Keratinocyte (primary cell): Measurements from ENCODE around the gene CBY2. TPM values are rescaled to one million over a fixed set of nuclear protein-coding genes. Genes with fewer than 3 reads are reported as not detected.

Source experiments
- DNase-seq: peaks from one replicate; pipeline ENCODE4 v3.0.0-alpha.2; 2011; ENCODE audit warnings: low read depth, missing footprints, low spot score
- FAIRE-seq: peaks from 2 replicates; lab custom pipeline; 2011; peaks lifted over from hg19 to GRCh38; lab: Jason Lieb, UNC
- H2AFZ ChIP-seq: 2 replicates; pipeline ENCODE4 v1.6.0; 2012; ENCODE audit warnings: low read length, control low read depth, inconsistent platforms; ENCODE audit not compliant: control insufficient read depth
- H3K27ac ChIP-seq: 2 replicates; pipeline ENCODE4 v1.5.1; 2011; ENCODE audit warnings: low read length; ENCODE audit not compliant: control insufficient read depth, insufficient read depth
- H3K27me3 ChIP-seq: 3 replicates; pipeline ENCODE4 v1.6.0; 2011; ENCODE audit warnings: low read length; ENCODE audit not compliant: control insufficient read depth, insufficient read depth; ENCODE audit errors: extremely low read depth
- H3K36me3 ChIP-seq, 2 experiments: 2 replicates in 1 of 2; 3 replicates in 1 of 2; pipeline ENCODE4 v1.5.1; 2011; ENCODE audit warnings: low read length in 2 of 2, mild to moderate bottlenecking in 1 of 2; ENCODE audit not compliant: control insufficient read depth in 2 of 2, insufficient read depth in 2 of 2; ENCODE audit errors: extremely low read depth in 1 of 2
- H3K4me1 ChIP-seq: 3 replicates; pipeline ENCODE4 v1.5.1; 2011; ENCODE audit warnings: low read length; ENCODE audit not compliant: control insufficient read depth, insufficient read depth; ENCODE audit errors: extremely low read depth
- H3K4me2 ChIP-seq: 3 replicates; pipeline ENCODE4 v1.6.0; 2011; ENCODE audit warnings: low read depth, low read length; ENCODE audit not compliant: control insufficient read depth, insufficient read depth; ENCODE audit errors: extremely low read depth
- H3K4me3 ChIP-seq, 3 experiments: fragments of 200-600 bp in 1 of 3; sonication (generic) in 1 of 3; 2 replicates in 2 of 3; 3 replicates in 1 of 3; pipeline ENCODE4 v1.5.1; 2011 to 2016; ENCODE audit warnings: low read length in 3 of 3, mild to moderate bottlenecking in 3 of 3, control low read depth in 2 of 3, inconsistent platforms in 1 of 3, low read depth in 1 of 3, mixed read lengths in 1 of 3, mixed run types in 1 of 3, moderate library complexity in 1 of 3; ENCODE audit not compliant: control insufficient read depth in 2 of 3, insufficient read depth in 2 of 3; ENCODE audit errors: extremely low read depth in 1 of 3
- H3K79me2 ChIP-seq: 2 replicates; pipeline ENCODE4 v1.6.0; 2012; ENCODE audit warnings: low read length; ENCODE audit not compliant: control insufficient read depth, insufficient read depth
- H3K9ac ChIP-seq: 3 replicates; pipeline ENCODE4 v1.6.0; 2011; ENCODE audit warnings: low read length; ENCODE audit not compliant: control insufficient read depth, insufficient read depth; ENCODE audit errors: extremely low read depth
- H3K9me1 ChIP-seq: 3 replicates; pipeline ENCODE4 v1.6.0; 2011; ENCODE audit warnings: low read length; ENCODE audit not compliant: control insufficient read depth, insufficient read depth; ENCODE audit errors: extremely low read depth
- H3K9me3 ChIP-seq: 2 replicates; pipeline ENCODE4 v1.5.1; 2012; ENCODE audit warnings: low read depth, low read length; ENCODE audit not compliant: control insufficient read depth
- H4K20me1 ChIP-seq: 3 replicates; pipeline ENCODE4 v1.6.0; 2011; ENCODE audit warnings: low read length; ENCODE audit not compliant: control insufficient read depth, insufficient read depth; ENCODE audit errors: extremely low read depth
- CTCF ChIP-seq, 3 experiments: IDR thresholded peaks in 1 of 3; conservative IDR thresholded peaks in 1 of 3; optimal IDR thresholded peaks in 1 of 3; 2 replicates in 2 of 3; 3 replicates in 1 of 3; pipeline versions ENCODE3 to v1.5.1; 2011; ENCODE audit warnings: low read length in 3 of 3, mild to moderate bottlenecking in 3 of 3, moderate library complexity in 2 of 3, control low read depth in 1 of 3, inconsistent platforms in 1 of 3; ENCODE audit not compliant: insufficient read depth in 2 of 3; ENCODE audit errors: extremely low read depth in 1 of 3
- EZH2 ChIP-seq: IDR thresholded peaks from one replicate; pipeline ENCODE4 v1.6.1; 2012; ENCODE audit warnings: inconsistent platforms, mild to moderate bottlenecking, low read length, moderate library complexity
- dilution Hi-C: fragments of 300-500 bp; cut with MboI; formaldehyde crosslinking; loops from one replicate; pipeline ENCODE4 v1.7.0; 2020; ENCODE audit warnings: low sequenced_read_pairs; ENCODE audit not compliant: extremely low pct_ligation_motif_present
- polyA plus RNA-seq, 5 experiments: library from polyadenylated mRNA; depleted of rRNA in 3 of 5; stranded (reverse) in 3 of 5; stranded (forward) in 1 of 5; unstranded in 1 of 5; fragments of >200 nt; gene quantifications; 1 replicate in 1 of 5; 2 replicates in 3 of 5; 3 replicates in 1 of 5; pipeline versions ENCODE4 v1.2.1 to v1.2.3, GENCODE V29; 2011 to 2012; ENCODE audit warnings: missing spikeins in 2 of 5, low read depth in 1 of 5, low replicate concordance in 1 of 5

Gene CBY2
- polyA plus RNA-seq, 1 donor (not counting 4 experiments of a cell fraction or from before 2014, with no cell fraction given): not detected

- H3K9me3 ChIP-seq: no peaks in the 10 kb centered on the region
- no peaks in the 10 kb centered on the region for H4K20me1 ChIP-seq
- no peaks in the 10 kb centered on the region for H3K9me1 ChIP-seq
- DNase-seq (no peak), FAIRE-seq (no peak)
- H3K36me3 ChIP-seq: no peaks in the 10 kb centered on the region
- no peak overlapping the region for H3K4me2 ChIP-seq
- peaks cover 4% of the 10 kb centered on the region for H3K27me3 ChIP-seq
- no peak overlapping the region for H3K9ac ChIP-seq
- no peak overlapping the region for H3K4me3 ChIP-seq
- no peak overlapping the region for H3K27ac ChIP-seq
- H3K79me2 ChIP-seq: no peaks in the 10 kb centered on the region
- no peak overlapping the region for H2AFZ ChIP-seq
- dilution Hi-C loops: no loop called here
- no peak for TF ChIP-seq CTCF (optimal IDR thresholded peaks at IDR 0.05 in 1 of 3, IDR thresholded peaks at IDR 0.05 in 1 of 3, conservative IDR thresholded peaks at IDR 0.05 in 1 of 3; ENCODE audit: extremely low read depth in 1 of 3, insufficient read depth in 2 of 3, low read length in 3 of 3)
- no peak for TF ChIP-seq EZH2
- H3K4me1 ChIP-seq: peaks cover 9% of the 10 kb centered on the region
Observed at GRCh38 chr13:45670189-45670885, 31.8 kb upstream of the CBY2 start.

GRCh38 chr13:45674908-45675307 is 27.2 kb upstream of the CBY2 start:
- Histone ChIP-seq H2AFZ (no peak overlapping the region), H3K27me3 (peaks cover 17% of the 10 kb centered on the region), H3K4me3 (no peak overlapping the region), H3K9me1 (no peaks in the 10 kb centered on the region), H3K9ac (no peak overlapping the region), H3K79me2 (no peaks in the 10 kb centered on the region), H3K4me1 (peaks cover 11% of the 10 kb centered on the region), H3K4me2 (peak overlapping the region; percentile 51), H3K36me3 (no peaks in the 10 kb centered on the region), H4K20me1 (no peaks in the 10 kb centered on the region), H3K9me3 (no peaks in the 10 kb centered on the region), H3K27ac (no peak overlapping the region)
- TF ChIP-seq EZH2 (no peak), CTCF (optimal IDR thresholded peaks at IDR 0.05 in 1 of 3, IDR thresholded peaks at IDR 0.05 in 1 of 3, conservative IDR thresholded peaks at IDR 0.05 in 1 of 3; ENCODE audit: extremely low read depth in 1 of 3, insufficient read depth in 2 of 3, low read length in 3 of 3) (no peak)
- dilution Hi-C loops: no loop called here
- FAIRE-seq (peak; percentile 97), DNase-seq (peak; percentile 84)
